ENCODE data around the gene INPP5F.

Gene INPP5F, protein sequence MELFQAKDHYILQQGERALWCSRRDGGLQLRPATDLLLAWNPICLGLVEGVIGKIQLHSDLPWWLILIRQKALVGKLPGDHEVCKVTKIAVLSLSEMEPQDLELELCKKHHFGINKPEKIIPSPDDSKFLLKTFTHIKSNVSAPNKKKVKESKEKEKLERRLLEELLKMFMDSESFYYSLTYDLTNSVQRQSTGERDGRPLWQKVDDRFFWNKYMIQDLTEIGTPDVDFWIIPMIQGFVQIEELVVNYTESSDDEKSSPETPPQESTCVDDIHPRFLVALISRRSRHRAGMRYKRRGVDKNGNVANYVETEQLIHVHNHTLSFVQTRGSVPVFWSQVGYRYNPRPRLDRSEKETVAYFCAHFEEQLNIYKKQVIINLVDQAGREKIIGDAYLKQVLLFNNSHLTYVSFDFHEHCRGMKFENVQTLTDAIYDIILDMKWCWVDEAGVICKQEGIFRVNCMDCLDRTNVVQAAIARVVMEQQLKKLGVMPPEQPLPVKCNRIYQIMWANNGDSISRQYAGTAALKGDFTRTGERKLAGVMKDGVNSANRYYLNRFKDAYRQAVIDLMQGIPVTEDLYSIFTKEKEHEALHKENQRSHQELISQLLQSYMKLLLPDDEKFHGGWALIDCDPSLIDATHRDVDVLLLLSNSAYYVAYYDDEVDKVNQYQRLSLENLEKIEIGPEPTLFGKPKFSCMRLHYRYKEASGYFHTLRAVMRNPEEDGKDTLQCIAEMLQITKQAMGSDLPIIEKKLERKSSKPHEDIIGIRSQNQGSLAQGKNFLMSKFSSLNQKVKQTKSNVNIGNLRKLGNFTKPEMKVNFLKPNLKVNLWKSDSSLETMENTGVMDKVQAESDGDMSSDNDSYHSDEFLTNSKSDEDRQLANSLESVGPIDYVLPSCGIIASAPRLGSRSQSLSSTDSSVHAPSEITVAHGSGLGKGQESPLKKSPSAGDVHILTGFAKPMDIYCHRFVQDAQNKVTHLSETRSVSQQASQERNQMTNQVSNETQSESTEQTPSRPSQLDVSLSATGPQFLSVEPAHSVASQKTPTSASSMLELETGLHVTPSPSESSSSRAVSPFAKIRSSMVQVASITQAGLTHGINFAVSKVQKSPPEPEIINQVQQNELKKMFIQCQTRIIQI
- 13.9 to 29.8 (median 22.6) reads per million in 4 donors for total RNA-seq

DNA sequence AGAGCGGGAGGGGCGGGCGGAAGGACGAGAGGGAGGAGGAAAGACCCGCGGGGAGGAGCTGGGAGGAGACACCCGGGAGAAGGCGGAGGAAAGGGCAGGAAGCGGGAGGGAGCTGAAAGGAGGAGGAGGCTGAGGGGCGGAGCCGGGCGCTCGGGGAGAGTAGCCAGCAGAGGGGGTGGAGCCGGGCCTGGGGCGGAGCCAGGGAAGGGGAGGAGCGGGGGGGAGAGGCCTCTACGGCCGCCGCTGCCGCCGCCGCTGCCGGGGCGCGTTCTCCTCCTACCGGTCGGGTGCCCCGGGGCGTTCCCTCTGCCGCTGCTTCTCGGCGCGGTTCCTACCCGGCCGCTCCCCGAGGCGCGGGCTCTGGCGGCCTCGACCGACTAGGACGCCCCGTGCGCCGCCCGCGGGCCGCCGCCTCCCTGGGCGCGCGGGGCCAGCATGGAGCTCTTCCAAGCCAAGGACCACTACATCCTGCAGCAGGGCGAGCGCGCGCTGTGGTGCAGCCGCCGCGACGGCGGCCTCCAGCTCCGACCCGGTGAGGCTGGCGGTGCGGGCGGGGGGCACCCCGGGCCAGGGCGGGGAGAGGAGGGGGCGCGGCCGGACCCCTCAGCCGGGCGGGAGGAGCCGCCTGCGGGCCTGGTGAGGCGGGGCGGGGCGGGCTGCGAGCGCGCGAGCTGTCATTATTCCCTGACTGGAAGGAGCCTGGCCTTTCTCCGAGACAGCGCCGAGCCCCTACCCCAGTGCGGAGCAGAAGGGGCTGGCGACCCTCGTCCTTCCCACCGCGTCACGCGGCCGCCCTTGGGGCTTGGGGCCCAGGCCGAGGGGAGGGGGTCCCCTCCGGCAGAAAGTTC is at the start of gene INPP5F:
INPP5F (plus strand) TSS at position 223 of the 848 bp plus-strand sequence; CDS start at position 436, 213 bp downstream.
- peak; percentile 97 to 99 (median 99) for DNase-seq

DNA sequence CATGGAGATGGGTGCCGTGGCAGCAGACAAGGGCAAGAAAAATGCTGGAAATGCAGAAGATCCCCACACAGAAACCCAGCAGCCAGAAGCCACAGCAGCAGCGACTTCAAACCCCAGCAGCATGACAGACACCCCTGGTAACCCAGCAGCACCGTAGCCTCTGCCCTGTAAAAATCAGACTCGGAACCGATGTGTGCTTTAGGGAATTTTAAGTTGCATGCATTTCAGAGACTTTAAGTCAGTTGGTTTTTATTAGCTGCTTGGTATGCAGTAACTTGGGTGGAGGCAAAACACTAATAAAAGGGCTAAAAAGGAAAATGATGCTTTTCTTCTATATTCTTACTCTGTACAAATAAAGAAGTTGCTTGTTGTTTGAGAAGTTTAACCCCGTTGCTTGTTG is 48.7 kb upstream of the INPP5F start:
- DNase-seq, result no peak

DNA sequence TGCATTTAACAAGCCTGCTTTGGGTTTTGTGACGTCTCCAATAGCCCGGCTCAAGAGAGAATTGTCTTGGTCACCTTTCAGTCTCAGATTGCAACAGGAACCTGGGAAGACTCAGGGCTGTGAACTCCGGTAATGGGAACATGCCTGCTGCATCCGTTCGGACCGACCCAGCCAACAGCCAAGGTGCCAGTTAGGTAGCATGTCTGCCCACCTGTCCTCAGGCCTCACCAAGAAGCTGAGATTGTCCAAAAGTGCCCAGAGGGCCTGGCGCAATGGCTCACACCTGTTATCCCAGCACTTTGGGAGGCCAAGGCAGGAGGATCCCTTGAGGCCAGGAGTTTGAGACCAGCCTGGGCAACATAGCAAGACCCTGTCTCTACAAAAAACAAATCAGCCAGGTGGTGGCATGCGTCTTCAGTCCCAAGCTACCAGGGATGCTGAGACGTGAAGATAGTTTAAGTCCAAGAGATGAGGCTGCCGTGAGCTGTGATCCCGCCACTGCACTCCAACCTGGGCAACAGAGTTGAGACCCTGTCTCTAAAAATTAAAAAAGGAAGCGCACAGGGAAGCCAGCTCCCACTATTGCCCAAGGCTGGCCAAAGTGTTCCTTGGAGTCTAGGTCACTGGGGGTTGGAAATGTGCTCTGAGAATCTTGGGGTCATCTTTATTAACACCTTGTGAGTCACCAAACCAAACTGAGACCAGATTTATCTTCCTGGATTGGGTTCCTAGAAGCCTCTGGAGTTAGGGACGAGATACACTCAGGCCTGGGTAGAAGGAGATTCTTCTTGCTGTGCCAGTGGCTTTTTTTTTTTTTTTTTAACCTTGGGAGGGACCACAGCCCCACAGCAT is 47.7 kb upstream of the INPP5F start:
- DNase-seq, result no peak

DNA sequence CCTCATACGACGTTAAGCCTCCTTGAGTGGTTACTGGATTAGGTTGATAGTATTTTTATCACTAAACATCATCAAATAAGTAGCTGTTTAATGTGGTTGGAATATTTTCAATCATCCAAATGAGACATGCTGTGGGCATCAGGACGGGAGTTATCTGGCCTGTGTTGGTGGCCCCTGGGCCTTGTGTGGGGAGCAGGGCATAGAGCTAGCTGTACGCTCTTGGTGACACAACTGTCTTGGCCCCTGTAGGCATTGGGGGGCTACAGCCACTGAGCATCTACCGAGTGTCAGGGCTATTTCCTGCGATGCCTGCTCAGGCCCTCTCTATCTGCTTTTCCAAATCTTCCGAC is 46.4 kb upstream of the INPP5F start:
- no peak for DNase-seq

DNA sequence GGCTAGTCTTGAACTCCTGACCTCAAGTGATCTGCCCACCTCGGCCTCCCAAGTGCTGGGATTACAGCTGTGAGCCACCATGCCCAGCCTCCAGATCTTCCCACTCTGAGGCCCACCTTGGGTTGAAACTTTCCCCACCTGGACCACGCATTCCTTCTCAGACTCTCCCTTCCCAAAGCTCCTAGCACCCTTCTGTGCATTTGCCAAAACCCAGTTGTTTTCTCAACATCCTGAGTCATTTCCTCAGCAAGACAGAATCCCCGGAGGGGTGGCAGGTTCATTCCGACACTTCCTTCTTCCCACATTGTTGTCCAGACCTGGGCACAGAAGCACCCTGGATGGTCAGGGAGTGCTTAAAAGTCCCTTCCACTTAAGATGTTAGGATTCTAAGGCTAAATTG is 45.8 kb upstream of the INPP5F start:
- no peak for DNase-seq

DNA sequence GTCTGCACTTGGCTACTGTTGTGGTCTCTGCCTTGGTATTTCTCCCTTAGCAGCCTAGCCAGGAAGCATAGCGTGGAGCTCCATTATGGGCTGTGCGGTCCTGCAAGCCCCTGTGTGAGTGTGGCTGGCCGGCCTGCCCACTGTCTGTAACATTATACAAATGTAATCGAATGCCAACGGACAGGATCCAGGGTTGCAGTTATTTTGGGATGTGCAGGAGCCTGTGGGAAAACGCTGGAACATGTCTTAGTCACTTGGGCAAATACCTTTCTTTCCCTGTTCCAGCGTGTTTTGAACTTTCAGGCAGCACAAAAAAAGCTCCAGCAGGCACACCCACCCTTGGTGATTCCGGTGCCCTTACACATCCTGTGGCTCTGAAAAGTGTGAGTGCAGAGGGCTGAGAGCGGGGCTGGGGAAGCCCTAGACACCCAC is 45.2 kb upstream of the INPP5F start:
- DNase-seq, result no peak

DNA sequence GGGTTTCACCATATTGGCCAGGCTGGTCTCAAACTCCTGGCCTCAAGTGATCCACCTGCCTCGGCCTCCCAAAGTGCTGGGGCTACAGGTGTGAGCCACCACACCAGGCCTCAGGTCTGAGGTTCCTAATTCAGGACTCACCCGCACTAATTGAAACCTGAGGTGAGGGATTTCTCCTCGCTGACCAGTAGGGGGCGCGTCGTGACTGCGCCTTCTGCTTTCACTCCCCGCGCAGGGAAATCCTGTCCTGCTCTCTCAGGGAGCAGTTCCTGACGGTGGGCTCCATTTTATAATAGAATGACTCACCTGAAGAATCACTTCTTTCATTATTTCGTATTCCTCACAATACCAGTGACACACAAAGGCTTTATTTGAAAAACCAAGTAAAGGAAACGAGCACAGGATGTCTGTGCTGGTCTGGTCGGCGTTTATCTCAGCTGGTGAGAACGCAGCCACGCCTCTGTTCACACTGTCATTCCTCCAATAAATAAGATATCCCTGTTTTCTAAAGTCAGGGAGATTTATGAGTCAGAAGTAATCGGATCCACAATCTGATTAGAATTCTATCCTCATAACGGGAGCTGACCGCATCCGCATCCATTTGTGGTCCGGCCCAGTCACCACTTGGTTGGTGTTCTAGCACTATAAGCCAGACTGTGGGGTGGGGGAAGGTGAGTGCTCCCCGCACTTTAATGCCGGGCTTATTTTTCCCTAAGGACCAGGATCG is 39.2 kb upstream of the INPP5F start:
- DNase-seq, result peak; percentile 67 to 79 (median 72)

DNA sequence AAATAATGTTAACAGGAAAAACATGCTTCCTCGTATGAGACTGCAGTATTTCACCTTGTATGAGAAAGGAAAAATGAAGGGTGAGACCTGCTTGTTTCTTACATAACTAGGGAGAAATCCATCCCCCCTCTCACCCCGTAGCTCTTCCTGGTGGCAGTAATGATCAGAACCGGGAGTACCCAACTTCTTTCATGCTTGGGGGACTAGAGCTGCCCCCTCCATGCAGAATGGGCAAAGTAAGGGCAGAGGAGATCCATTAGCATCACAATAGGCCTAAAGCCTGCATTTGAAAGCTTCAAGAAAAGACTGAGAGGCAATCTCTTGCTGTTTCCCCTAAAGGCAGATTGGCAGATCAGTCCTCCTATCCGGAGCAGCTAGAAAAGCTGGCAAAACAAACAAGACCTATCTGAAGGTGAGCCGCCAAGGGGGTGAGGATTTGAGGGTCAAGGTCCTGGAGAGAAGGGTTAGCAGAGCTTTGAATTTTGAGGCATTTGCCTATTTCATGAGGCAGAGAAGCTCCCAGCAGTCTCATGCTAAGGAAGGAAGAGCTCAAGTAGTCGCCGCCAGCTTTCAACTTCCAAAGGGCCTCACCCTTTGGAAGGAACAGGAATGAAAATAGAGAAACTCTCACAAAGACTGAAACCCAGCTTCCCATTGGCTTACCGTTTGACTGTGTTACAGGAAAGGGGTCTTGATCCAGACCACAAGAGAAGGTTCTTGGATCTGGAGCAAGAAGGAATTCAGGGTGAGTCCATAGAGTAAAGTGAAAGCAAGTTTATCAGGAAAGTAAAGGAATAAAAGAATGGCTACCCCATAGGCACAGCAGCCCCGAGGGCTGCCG is 38.4 kb upstream of the INPP5F start:
- DNase-seq, result no peak

DNA sequence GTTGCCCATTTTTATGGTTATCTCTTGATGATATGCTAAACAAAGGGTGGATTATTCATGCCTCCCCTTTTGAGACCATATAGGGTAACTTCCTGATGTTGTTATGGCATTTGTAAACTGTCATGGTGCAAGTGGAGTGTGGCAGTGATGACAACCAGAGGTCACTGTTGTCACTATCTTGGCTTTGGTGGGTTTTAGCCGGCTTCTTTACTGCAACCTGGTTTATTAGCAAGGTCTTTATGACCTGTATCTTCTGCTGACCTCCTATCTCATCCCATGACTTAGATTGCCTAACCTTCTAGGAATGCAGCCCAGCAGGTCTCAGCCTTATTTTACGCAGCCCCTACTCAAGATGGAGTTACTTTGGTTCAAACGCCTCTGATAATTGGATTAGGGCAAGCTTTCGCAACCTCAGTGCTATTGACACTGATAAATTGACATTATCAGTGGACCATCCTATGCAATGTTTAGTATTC is 37.8 kb upstream of the INPP5F start:
- DNase-seq, result no peak

DNA sequence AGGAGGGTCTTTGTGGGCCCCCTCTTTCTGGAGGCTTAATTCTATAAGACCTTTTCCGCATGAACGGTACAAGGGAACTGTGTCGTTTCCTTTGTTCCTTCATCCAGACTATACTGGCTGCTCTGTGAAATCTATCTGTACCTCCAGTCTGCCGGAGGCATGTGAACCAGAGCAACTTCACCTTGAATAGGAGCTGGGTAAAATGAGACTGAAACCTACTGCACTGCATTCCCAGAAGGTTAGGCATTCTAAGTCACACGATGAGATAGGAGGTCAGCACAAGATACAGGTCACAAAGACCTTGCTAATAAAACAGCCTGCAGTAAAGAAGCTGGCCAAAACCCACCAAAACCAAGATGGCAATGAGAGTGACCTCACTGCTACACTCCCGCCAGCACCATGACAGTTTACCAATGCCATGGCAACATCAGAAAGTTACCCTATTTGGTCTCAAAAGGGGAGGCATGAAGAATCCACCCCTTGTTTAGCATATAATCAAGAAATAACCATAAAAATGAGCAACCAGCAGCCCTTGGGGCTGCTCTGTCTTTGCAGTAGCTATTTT is 36.8 kb upstream of the INPP5F start:
- no peak for DNase-seq

DNA sequence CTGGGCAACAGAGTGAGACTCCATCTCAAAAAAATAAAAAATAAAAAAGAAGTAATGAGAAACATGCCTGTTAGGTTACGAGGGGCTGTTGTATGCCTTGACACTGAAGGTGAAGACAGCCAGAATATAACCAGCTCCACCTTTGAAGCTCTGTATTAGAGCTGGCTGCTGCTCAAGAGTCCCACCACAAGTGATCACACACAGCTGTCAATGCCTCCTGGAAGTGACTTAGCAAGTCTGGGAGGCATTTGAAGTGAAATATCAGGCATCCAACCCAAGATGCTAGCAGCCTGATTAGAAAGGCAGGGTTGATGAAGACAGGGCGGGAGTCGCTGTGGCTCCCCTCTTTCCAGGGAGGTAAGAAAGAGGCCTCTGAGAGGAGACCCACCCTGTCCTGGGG is 34.1 kb upstream of the INPP5F start:
- DNase-seq, result no peak

DNA sequence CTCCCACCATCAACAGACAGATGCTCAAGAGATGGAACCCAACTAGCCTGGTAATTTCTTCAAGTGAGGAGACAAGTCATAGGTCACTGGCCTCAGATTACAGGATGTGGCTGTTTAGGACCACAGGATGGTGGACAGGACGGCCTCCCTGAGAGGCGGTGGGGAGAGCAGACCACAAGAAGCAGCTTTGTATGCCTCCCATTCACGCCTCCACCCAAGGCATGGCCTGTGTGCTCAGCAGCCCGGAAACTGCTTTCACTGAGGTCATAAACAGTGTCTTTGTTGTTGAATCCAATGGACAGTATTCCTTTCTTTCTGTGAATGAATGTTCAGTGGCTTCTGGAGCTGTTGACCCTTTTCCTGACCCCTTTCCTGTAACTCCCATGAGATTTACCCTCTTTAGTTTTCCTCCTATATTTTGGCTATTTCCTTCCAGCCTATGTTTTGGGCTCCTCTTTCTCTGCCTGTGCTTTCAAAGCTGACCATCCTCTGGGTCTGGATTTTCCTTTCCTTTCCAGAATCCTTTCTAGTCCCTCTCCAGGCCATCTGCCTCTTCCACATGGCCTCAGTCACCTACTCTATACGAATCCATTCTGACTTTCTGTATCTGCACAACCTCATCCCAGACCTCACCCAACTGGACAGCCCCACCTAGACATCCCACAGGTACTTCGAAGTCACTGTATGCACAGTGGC is 32.4 kb upstream of the INPP5F start:
- DNase-seq, result no peak

DNA sequence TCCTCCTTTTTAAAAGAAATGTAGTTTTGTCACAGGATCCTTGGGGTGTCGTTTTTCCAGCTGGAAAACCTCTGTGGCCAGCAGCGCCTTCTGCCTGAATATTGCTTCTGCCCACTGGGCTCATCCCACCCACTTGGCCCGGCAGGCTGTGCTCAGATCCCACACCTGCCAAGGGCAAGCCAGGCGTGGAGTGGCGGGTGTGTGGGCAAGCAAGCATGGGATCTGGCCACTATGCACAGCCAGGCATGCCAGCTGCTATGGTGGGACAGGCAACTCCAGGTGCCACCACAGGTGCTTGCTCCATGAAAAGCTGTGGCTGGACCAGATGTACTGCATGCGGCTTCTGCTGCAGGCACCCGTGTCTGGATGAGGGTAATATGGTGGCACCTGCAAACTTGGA is 31.2 kb upstream of the INPP5F start:
- DNase-seq, result no peak

DNA sequence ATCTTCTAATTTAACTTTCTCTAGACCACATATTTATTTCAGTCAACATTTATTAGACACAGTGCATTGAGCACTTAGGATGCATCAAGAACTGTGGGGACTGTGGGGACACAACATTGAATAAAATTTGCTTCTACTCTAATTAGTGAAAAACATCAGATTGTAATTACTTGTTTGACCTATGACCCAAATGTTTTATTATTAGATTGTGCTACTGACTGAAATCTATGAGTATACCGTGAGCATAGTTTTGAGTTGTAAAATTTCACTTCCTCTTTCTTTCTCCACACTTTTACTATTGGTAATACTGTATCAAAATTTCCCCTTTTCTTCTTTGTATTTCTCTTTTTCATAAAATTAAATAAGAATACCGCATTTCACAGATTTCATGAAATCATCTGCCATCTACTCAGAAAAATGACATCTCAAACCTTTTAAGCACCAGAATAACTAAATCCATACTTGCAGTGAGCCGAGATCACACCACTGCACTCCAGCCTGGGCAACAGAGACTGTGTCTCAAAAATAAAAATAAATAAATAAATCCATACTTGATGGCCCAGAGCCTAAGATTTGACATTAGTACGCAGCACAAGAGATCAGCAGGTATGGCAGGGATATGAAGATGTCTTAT is 25.4 kb upstream of the INPP5F start:
- no peak for DNase-seq

DNA sequence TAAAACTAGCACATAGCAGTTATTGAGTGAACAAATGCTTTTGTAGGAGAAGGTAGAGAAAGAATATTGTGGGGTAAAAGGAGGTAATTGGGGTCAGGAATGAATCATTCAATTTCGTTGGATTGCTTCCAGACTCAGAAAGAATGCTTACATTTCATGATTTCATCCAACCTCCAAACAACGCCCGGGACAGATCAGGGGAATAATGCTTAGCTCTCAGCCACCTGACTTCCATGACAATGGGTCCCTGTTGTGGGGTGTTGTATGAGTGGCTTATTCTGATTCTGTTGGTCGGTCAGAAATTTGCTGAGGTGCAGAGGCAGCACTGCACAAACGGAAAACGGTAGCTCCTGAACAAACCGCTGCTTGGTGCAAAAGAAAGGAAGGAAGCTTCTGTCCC is 24.0 kb upstream of the INPP5F start:
- DNase-seq, result no peak

DNA sequence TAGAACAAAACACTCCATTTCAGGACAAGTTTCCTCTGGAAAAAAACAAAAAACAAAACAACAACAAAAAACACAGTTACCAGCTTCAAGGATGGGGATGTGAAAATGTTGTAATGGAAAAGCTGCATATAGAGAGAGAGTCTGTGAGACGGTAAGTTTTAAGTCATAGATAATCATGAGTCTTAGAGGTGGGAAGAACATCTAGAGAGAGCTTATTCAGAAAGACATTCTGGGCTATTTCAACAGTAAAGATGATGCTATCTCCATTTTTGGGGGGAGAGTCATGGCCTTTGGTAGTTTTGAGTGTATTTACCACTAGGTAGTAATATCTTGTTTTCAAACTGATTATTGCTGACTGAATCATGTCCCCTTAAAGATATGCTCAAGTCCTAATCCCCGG is 23.3 kb upstream of the INPP5F start:
- no peak for DNase-seq

DNA sequence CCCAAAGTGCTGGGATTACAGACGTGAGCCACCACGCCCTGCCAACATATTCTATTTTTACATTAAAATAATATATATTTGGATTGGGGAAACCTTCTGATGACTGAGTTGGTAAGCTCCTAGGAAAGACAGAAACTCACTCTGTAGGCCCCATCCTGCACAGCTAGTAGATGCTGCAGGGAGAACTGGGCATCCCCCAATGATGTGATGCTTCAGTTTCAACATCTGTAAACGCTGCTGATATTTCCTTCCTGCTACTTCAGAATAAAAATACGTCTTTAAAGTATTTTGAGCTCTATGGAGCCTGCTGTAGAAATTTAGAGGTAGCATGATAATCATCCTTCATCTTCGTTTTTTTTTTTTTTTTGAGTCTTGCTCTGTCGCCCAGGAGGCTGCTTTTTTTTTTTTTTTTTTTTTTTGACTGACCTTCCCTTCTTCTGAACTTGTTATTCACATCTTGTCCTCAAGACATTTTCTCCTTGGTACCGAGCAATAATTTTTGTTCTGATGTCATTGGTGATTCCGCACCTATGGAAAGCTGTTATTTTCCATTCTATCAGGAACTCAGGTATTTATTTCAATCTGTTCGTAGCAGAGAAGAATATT is 21.8 kb upstream of the INPP5F start:
- no peak for DNase-seq

DNA sequence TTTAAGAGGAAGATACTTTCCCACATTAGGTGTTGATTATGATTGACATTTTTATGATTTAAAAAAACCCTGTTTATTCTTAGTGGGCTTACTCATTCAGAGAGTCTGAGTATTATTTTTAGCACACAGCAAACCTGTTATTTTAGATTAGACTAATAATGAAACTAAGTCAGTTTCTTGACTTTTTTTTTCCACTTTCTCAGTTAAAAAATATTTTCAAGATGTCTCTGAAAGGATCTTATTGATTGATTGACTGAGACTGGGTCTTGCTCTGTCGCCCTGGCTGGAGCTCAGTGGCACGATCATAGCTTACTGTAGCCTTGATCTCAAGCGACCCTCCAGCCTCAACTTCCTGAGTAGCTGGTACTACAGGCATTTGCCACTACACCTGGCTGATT is 20.4 kb upstream of the INPP5F start:
- peak in 1 of 5 donors; percentile 49 for DNase-seq
